Astrocyte (in vitro differentiated cells and primary cell): ENCODE measurements around the gene AIDA. TPM values are rescaled to one million over a fixed set of nuclear protein-coding genes. Genes with fewer than 3 reads are reported as not detected.

Source experiments
- DNase-seq: peaks from one replicate; pipeline ENCODE4 v3.0.0-alpha.2; 2010; ENCODE audit warnings: low read depth
- FAIRE-seq: peaks from 2 replicates; lab custom pipeline; 2011; peaks lifted over from hg19 to GRCh38; lab: Jason Lieb, UNC
- H2AFZ ChIP-seq: 2 replicates; pipeline ENCODE4 v1.6.0; 2012; ENCODE audit warnings: low read depth, low read length, inconsistent platforms
- H3K27ac ChIP-seq: 2 replicates; pipeline ENCODE4 v1.5.1; 2011; ENCODE audit warnings: low read depth, low read length, inconsistent platforms
- H3K27me3 ChIP-seq: 2 replicates; pipeline ENCODE4 v1.6.0; 2011; ENCODE audit warnings: low read length, inconsistent platforms; ENCODE audit not compliant: insufficient read depth
- H3K36me3 ChIP-seq: 2 replicates; pipeline ENCODE4 v1.5.1; 2011; ENCODE audit warnings: low read length, inconsistent platforms; ENCODE audit not compliant: insufficient read depth
- H3K4me1 ChIP-seq: 2 replicates; pipeline ENCODE4 v1.5.1; 2011; ENCODE audit warnings: low read length, inconsistent platforms; ENCODE audit not compliant: insufficient read depth
- H3K4me2 ChIP-seq: 2 replicates; pipeline ENCODE4 v1.6.0; 2012; ENCODE audit warnings: low read length, inconsistent platforms
- H3K4me3 ChIP-seq: 2 replicates; pipeline ENCODE4 v1.5.1; 2011; ENCODE audit warnings: low read depth, mild to moderate bottlenecking, low read length, inconsistent platforms; ENCODE audit not compliant: insufficient read depth
- H3K79me2 ChIP-seq: 2 replicates; pipeline ENCODE4 v1.6.0; 2012; ENCODE audit warnings: mild to moderate bottlenecking, low read length, inconsistent platforms; ENCODE audit not compliant: insufficient read depth
- H3K9ac ChIP-seq: 2 replicates; pipeline ENCODE4 v1.6.0; 2012; ENCODE audit warnings: mild to moderate bottlenecking, low read length, inconsistent platforms
- H3K9me3 ChIP-seq: 2 replicates; pipeline ENCODE4 v1.5.1; 2012; ENCODE audit warnings: low read depth, mild to moderate bottlenecking, low read length, inconsistent platforms; ENCODE audit not compliant: insufficient read depth
- H4K20me1 ChIP-seq: 2 replicates; pipeline ENCODE4 v1.6.0; 2012; ENCODE audit warnings: low read length, inconsistent platforms; ENCODE audit not compliant: insufficient read depth
- H3K27ac Mint-ChIP-seq: one replicate; pipeline ENCODE4 v1.8.0; 2021; ENCODE audit warnings: mild to moderate bottlenecking, mixed read lengths; ENCODE audit not compliant: unreplicated experiment
- H3K27me3 Mint-ChIP-seq: one replicate; pipeline ENCODE4 v1.8.0; 2021; ENCODE audit warnings: low read depth, mixed read lengths; ENCODE audit not compliant: unreplicated experiment
- H3K36me3 Mint-ChIP-seq: one replicate; pipeline ENCODE4 v1.8.0; 2021; ENCODE audit warnings: low read depth, mixed read lengths; ENCODE audit not compliant: unreplicated experiment
- H3K4me1 Mint-ChIP-seq: one replicate; pipeline ENCODE4 v1.8.0; 2021; ENCODE audit warnings: low read depth, mixed read lengths; ENCODE audit not compliant: unreplicated experiment
- H3K4me3 Mint-ChIP-seq: one replicate; pipeline ENCODE4 v1.8.0; 2021; ENCODE audit warnings: mild to moderate bottlenecking, moderate library complexity, mixed read lengths; ENCODE audit not compliant: unreplicated experiment
- H3K9me3 Mint-ChIP-seq: one replicate; pipeline ENCODE4 v1.8.0; 2021; ENCODE audit warnings: mild to moderate bottlenecking, mixed read lengths; ENCODE audit not compliant: unreplicated experiment
- EZH2 ChIP-seq: IDR thresholded peaks from 2 replicates; pipeline ENCODE4 v1.6.1; 2012; ENCODE audit warnings: mild to moderate bottlenecking, low read length, inconsistent platforms; ENCODE audit not compliant: insufficient read depth
- total RNA-seq: library from RNA; stranded (reverse); gene quantifications from 2 replicates; pipeline ENCODE4 v1.2.1, GENCODE V29; 2021
- TF ChIP-seq, protein P1 (sequence below): IDR thresholded peaks from 2 replicates; pipeline ENCODE4 v1.5.1; 2011; ENCODE audit warnings: low read depth, mild to moderate bottlenecking, inconsistent platforms, low read length, moderate library complexity; ENCODE audit not compliant: insufficient read depth

Gene AIDA
- total RNA-seq, 1 donor from 2014 or later: 86.2 TPM

DNA sequence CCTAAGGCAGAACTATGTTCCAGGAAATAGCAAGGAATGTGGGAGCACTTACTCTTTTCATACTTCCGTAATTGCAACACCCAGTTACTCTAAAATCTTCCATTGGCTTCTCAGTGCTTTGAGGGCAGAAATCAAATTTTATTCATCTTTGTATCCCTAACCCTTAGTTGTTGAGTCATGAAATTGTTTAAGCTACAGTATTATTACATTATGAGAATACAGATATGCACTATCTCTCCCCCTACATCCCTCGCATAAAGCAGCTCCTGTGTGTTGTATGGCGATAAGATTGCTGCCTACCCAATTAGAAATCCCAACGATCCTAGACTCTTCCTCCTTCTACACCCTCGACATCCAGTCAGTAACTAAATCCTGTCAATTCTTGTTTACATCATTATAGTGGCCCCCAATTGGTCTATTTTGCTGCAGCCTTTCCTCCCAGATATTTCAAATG lies 2.6 kb downstream of the AIDA start:
- Mint-ChIP-seq H3K27me3 (no peaks in the 10 kb centered on the region), H3K27ac (no peak overlapping the region), H3K4me3 (peak overlapping the region; percentile 97), H3K4me1 (peaks cover 14% of the 10 kb centered on the region), H3K9me3 (no peaks in the 10 kb centered on the region), H3K36me3 (peaks cover 3% of the 10 kb centered on the region)
- TF ChIP-seq, protein P1, sequence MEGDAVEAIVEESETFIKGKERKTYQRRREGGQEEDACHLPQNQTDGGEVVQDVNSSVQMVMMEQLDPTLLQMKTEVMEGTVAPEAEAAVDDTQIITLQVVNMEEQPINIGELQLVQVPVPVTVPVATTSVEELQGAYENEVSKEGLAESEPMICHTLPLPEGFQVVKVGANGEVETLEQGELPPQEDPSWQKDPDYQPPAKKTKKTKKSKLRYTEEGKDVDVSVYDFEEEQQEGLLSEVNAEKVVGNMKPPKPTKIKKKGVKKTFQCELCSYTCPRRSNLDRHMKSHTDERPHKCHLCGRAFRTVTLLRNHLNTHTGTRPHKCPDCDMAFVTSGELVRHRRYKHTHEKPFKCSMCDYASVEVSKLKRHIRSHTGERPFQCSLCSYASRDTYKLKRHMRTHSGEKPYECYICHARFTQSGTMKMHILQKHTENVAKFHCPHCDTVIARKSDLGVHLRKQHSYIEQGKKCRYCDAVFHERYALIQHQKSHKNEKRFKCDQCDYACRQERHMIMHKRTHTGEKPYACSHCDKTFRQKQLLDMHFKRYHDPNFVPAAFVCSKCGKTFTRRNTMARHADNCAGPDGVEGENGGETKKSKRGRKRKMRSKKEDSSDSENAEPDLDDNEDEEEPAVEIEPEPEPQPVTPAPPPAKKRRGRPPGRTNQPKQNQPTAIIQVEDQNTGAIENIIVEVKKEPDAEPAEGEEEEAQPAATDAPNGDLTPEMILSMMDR: no peak
- TF ChIP-seq EZH2: no peak
- Histone ChIP-seq H3K27ac (no peak overlapping the region), H3K27me3 (no peaks in the 10 kb centered on the region), H3K36me3 (no peaks in the 10 kb centered on the region), H3K79me2 (peaks cover 85% of the 10 kb centered on the region), H2AFZ (no peak overlapping the region), H3K9me3 (no peaks in the 10 kb centered on the region), H3K4me1 (peaks cover 10% of the 10 kb centered on the region), H3K9ac (no peak overlapping the region), H4K20me1 (peaks cover 21% of the 10 kb centered on the region), H3K4me3 (no peak overlapping the region), H3K4me2 (peak overlapping the region; percentile 86)
- DNase-seq (no peak), FAIRE-seq (no peak)

DNA sequence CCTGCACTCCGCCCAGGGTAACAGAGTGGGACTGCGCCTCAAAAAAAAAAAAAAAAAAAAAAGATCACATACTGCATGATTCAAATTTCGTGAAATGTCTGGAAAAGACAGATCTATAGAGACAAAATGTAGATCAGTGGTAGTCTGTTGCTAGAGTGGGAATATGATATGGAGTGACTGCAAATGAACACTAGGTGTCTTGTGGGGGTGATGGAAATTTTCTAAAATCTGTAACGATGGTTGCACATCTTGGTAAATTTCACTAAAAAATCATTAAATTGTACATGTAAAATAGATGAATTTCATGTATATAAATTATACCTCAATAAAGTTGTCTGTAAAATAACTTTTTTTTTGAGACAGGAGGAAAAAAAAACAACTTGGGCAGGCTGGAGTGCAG lies 5.5 kb downstream of the AIDA start:
- Histone ChIP-seq H4K20me1 (peaks cover 28% of the 10 kb centered on the region), H3K4me1 (peaks cover 7% of the 10 kb centered on the region), H3K9me3 (no peaks in the 10 kb centered on the region), H3K27me3 (no peaks in the 10 kb centered on the region), H3K27ac (no peak overlapping the region), H2AFZ (no peak overlapping the region), H3K4me2 (no peak overlapping the region), H3K36me3 (peaks cover 6% of the 10 kb centered on the region), H3K4me3 (no peak overlapping the region), H3K79me2 (peaks cover 87% of the 10 kb centered on the region), H3K9ac (no peak overlapping the region)
- DNase-seq: no peak
- Mint-ChIP-seq H3K36me3 (peaks cover 7% of the 10 kb centered on the region), H3K4me3 (no peak overlapping the region), H3K9me3 (no peaks in the 10 kb centered on the region), H3K27ac (no peak overlapping the region), H3K27me3 (no peaks in the 10 kb centered on the region), H3K4me1 (peaks cover 14% of the 10 kb centered on the region)
- FAIRE-seq: no peak
- TF ChIP-seq EZH2: no peak
- TF ChIP-seq, protein P1: no peak

DNA sequence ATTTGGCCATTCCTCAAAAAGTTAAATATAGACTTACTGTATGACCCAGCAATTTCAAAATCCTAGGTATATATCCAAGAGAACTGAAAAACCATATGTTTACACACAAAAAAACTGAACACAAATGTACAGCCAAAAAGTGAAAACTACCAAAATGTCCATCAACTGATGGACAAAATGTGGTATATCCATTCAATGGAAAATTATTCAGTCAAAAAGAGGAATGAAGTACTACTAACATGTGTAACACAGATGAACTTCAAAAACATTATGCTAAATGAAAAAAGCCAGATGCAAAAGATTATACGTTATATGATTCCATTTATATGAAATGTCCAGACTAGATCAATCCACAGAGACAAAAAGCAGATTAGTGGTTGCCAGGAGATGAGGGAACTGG lies 8.0 kb downstream of the AIDA start:
- H3K9me3 ChIP-seq: no peaks in the 10 kb centered on the region
- DNase-seq: no peak
- H3K4me3 ChIP-seq: no peak overlapping the region
- Mint-ChIP-seq H3K36me3 (peaks cover 14% of the 10 kb centered on the region), H3K27me3 (no peaks in the 10 kb centered on the region), H3K4me1 (peaks cover 4% of the 10 kb centered on the region), H3K27ac (no peak overlapping the region), H3K9me3 (no peaks in the 10 kb centered on the region), H3K4me3 (no peak overlapping the region)
- H3K27ac ChIP-seq: no peak overlapping the region
- no peak overlapping the region for H3K9ac ChIP-seq
- no peak overlapping the region for H3K4me2 ChIP-seq
- H4K20me1 ChIP-seq: peaks cover 28% of the 10 kb centered on the region
- no peak overlapping the region for H2AFZ ChIP-seq
- peaks cover 68% of the 10 kb centered on the region for H3K79me2 ChIP-seq
- no peaks in the 10 kb centered on the region for H3K27me3 ChIP-seq
- no peaks in the 10 kb centered on the region for H3K4me1 ChIP-seq
- H3K36me3 ChIP-seq: peaks cover 11% of the 10 kb centered on the region
- TF ChIP-seq EZH2: no peak
- TF ChIP-seq, protein P1: no peak
- no peak for FAIRE-seq
